NCI-H1105 treated with DMSO at 0.1 percent for 48 hours (cell line): ENCODE results near the gene UMOD.

Source experiments
- DNase-seq: peaks from one replicate; lab custom pipeline; 2025; lab: John Stamatoyannopoulos, UW

UMOD gene

DNA sequence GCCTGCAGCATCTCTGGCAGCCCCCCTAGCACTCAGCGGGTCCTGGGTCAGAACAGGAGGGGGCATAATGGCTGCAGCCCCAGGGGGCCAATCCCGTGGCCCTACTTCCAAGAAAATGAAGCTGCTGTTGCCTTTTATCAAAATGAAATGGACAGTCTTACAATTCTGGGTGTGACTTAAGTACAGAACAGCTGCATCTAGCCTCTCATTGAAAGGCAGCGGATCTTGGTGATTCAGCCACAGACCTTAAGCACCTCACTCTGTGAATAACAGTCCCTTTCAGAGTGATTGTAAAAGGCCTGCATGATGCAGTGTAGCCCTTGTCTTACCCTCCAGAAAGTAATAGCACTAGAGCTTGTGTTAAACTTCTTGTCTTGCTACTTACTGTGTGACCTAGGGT is 11.5 kb upstream of the UMOD start:
- no peak for DNase-seq

DNA sequence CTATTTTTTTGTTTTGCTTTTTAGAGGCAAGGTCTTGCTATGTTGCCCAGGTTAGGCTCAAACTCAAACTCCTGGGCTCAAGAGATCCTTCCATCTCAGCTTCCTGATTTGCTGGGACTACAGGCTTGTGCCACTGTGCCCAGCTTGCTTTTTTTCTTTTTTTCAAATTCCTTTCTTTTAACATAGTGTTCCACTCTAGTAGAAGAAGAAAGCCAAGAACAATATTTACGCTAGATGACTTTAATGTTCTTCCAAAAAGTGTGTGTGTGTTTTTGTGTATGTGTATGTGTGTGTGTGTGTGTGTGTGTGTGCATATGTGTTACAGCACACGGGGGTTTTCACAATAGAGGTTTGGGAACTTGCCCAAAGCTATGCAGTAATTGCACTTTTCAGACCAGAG is 10.7 kb upstream of the UMOD start:
- no peak for DNase-seq

DNA sequence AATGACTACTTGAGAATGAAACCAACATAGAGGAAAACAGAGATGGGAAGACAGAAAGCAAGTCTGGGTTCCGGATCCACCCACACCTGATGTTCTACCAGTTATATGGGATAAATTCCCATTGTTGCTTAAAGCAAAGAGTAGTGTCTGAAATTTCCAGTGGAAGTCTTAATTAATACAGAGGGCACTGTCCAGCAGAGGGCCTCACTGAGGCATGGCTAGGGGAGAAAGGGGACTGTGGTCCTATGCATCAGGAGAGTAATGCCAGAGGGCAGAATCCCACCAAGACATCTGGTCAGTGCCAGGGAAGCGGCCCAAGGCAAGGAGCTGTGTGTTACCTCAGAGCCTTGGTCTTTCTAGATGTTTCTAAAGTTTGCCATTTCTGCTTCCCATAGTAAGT is 7.5 kb upstream of the UMOD start:
- DNase-seq: no peak

DNA sequence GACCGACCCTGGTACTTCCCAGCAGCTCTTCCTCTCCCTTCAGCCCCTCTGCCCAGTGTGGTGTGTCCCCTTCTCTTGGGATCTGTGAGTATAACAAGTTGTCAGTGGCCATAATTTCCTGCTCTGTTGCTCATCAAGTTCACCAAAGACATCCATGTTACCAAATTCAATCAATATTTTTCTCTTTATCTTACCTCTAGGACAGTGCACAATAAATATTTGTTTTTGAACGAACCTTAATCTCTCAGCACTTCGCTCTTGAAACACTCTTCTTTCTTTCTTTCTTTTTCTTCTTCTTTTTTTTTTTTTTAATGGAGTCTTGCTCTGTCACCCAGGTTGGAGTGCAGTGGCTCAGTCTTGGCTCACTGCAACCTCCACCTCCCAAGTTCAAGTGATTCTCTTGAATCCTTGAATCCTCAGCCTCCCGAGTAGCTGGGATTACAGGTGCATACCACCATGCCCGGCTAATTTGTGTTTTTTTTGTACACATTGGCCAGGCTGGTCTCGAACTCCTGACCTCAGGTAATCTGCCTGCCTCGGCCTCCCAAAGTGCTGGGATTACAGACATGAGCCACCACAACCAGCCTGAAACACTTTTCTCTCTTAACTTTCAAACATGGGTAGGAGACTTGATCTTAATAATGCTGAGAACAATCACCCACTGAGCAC is 2.7 kb upstream of the UMOD start:
- DNase-seq: no peak

DNA sequence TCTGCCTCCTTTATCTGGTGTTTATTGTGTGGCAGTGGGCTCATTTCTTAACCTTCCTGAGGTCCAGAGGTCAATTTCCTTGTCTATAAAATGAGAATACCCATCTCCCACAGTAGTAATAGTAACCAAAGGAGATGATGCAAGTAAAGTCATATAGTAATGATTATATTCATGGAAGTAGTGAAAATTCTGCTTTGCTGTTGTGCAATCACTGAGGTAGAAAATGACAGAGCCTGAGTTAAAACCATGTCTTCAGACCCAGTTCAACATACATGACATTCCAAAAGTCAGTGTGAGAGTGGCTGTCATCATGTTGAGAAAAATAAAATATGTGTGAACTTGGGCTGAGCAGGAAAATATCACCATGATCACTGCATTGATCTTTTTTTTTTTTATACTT is 864 bp upstream of the UMOD start:
- no peak for DNase-seq

- no peak for DNase-seq
These were observed 2.9 kb downstream of the UMOD start for GRCh38 chr16:20349615-20350014.

GRCh38 chr16:20348365-20349185 is 3.9 kb downstream of the UMOD start:
- DNase-seq: no peak

DNA sequence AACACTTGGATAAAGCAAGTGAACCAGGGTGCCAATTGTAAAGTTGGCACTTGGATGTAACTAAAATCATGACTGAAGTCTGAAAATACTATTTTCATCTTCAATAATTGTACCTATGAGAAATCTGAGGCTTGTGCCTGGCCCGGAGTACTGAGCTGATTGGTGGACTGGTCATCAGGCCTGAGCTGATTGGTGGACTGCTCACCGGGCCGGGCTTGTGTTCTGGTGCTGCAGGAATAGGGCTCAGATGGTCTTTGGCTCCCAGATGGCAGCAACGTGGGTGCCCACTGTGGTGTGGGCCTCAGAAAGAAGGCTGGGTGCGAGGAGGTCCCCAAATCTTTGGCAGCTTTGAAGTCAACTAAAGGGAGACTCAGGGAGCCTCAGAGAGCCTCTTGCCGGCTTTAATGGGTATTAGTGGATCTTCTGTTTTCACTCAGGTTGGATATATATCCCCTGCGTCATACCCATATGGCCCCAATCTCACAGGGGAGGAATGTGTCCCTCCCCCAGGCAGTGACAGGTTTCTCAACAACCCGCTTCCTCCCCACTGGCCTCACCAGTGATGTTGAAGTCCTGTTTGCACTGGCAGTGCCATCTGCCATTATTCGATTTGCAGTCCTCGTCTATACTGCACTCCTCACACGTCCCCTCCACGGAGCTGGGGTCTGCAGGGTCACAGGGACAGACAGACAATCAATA is 4.7 kb downstream of the UMOD start:
- DNase-seq: no peak

GRCh38 chr16:20344611-20345010 is 7.9 kb downstream of the UMOD start:
- DNase-seq: no peak

GRCh38 chr16:20339744-20340143 is 12.8 kb downstream of the UMOD start:
- no peak for DNase-seq

- DNase-seq: no peak
These were observed 15.6 kb downstream of the UMOD start for GRCh38 chr16:20336955-20337354.

- no peak for DNase-seq
These were observed 18.1 kb downstream of the UMOD start for GRCh38 chr16:20334396-20334795.

GRCh38 chr16:20333120-20333519 is 19.4 kb downstream of the UMOD start:
- no peak for DNase-seq

- no peak for DNase-seq
These were observed 20.1 kb downstream of the UMOD start for GRCh38 chr16:20332411-20332810.

- DNase-seq: no peak
These were observed 20.9 kb downstream of the UMOD start for GRCh38 chr16:20331635-20332034.

GRCh38 chr16:20329392-20330138 is 22.9 kb downstream of the UMOD start:
- DNase-seq: no peak

GRCh38 chr16:20327444-20328041 is 25.0 kb downstream of the UMOD start, which contains the start of gene GP2:
Gene GP2 (minus strand): TSS chr16:20327513. CDS start chr16:20326431, 1,082 bp downstream.
- no peak for DNase-seq

GRCh38 chr16:20326321-20326720 is 26.2 kb downstream of the UMOD start:
- DNase-seq: no peak

- DNase-seq: no peak
These were observed 27.5 kb downstream of the UMOD start for GRCh38 chr16:20325005-20325404.

GRCh38 chr16:20323591-20324117 is 28.9 kb downstream of the UMOD start:
- DNase-seq: peak; percentile 21

GRCh38 chr16:20322696-20323095 is 29.8 kb downstream of the UMOD start:
- no peak for DNase-seq

DNA sequence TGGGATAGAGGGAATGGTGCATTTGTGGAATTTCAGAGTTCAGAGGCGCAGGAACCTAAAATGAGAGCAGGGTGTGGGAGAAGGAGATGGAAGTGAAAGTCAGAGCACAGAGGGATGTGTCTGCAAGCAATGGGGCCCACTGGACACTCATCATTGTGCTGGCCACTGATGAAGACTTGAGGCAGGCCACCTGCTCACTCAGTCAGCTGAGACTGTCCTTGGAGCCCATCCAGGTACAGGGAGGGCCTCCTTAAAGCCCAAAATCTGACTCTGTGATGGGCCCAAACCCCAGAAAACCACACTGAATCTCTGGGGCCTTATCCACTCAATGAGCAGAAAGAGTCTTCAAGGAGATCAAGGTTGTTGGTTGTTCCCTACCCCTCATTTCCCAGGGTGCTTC is 30.8 kb downstream of the UMOD start:
- DNase-seq: no peak
